CD14-positive monocyte (primary cell): ENCODE measurements around the gene ASTN2. TPM values are rescaled to one million over a fixed set of nuclear protein-coding genes. Genes with fewer than 3 reads are reported as not detected.

Source experiments
- DNase-seq, 3 donors: peaks; one replicate each; pipeline ENCODE4 v3.0.0-alpha.2; 2011 to 2022
- H2AFZ ChIP-seq: 2 replicates; pipeline ENCODE4 v1.6.0; 2012; ENCODE audit warnings: mild to moderate bottlenecking, low read depth, low read length, inconsistent platforms; ENCODE audit not compliant: insufficient read depth, poor library complexity, severe bottlenecking
- H3K27ac ChIP-seq, 2 donors: 1 replicate in 1 of 2; 2 replicates in 1 of 2; pipeline ENCODE4 v1.5.1; 2012 to 2013; ENCODE audit warnings: low read length in 2 of 2, control low read depth in 1 of 2, inconsistent platforms in 1 of 2, low read depth in 1 of 2, mild to moderate bottlenecking in 1 of 2
- H3K27me3 ChIP-seq, 2 donors: one replicate each; pipeline versions ENCODE4 v1.6.0 to v1.6.1; 2011 to 2013; ENCODE audit warnings: low read length in 2 of 2; ENCODE audit not compliant: control insufficient read depth in 2 of 2, insufficient read depth in 2 of 2
- H3K36me3 ChIP-seq, 2 donors: replicated peaks in 1 of 2; 1 replicate in 1 of 2; 2 replicates in 1 of 2; pipeline versions ENCODE4 v1.5.1 to v1.6.1; 2012 to 2013; ENCODE audit warnings: low read length in 2 of 2, control low read depth in 1 of 2, inconsistent platforms in 1 of 2, mild to moderate bottlenecking in 1 of 2; ENCODE audit not compliant: insufficient read depth in 2 of 2, control insufficient read depth in 1 of 2
- H3K4me1 ChIP-seq, 2 donors: 1 replicate in 1 of 2; 2 replicates in 1 of 2; pipeline versions ENCODE4 v1.5.1 to v1.6.1; 2012 to 2013; ENCODE audit warnings: low read length in 2 of 2, control low read depth in 1 of 2, inconsistent platforms in 1 of 2, mild to moderate bottlenecking in 1 of 2, moderate library complexity in 1 of 2; ENCODE audit not compliant: insufficient read depth in 2 of 2, control insufficient read depth in 1 of 2
- H3K4me2 ChIP-seq: replicated peaks from 2 replicates; pipeline ENCODE3; 2012; ENCODE audit warnings: low read length, moderate library complexity, mild to moderate bottlenecking; ENCODE audit not compliant: poor library complexity, severe bottlenecking; ENCODE audit errors: extremely low read depth
- H3K4me3 ChIP-seq, 3 experiments: fragments of 200-600 bp in 1 of 3; sonication (generic) in 1 of 3; replicated peaks in 1 of 3; 1 replicate in 2 of 3; 2 replicates in 1 of 3; pipeline ENCODE4 v1.5.1; 2011 to 2013; ENCODE audit warnings: low read length in 3 of 3, mild to moderate bottlenecking in 3 of 3, control low read depth in 2 of 3, low read depth in 2 of 3, inconsistent platforms in 1 of 3, moderate library complexity in 1 of 3
- H3K79me2 ChIP-seq: 2 replicates; pipeline ENCODE4 v1.6.0; 2012; ENCODE audit warnings: mild to moderate bottlenecking, control low read depth, inconsistent platforms, low read length, moderate library complexity; ENCODE audit not compliant: insufficient read depth
- H3K9ac ChIP-seq: 2 replicates; pipeline ENCODE4 v1.6.0; 2017; ENCODE audit warnings: low read length, mild to moderate bottlenecking; ENCODE audit not compliant: insufficient read depth, poor library complexity, severe bottlenecking
- H3K9me3 ChIP-seq, 2 donors: replicated peaks in 1 of 2; 1 replicate in 1 of 2; 2 replicates in 1 of 2; pipeline versions ENCODE4 v1.5.1 to v1.6.1; 2012 to 2013; ENCODE audit warnings: low read length in 2 of 2, control low read depth in 1 of 2; ENCODE audit not compliant: control insufficient read depth in 1 of 2, insufficient read depth in 1 of 2
- H4K20me1 ChIP-seq: 2 replicates; pipeline ENCODE4 v1.6.0; 2012; ENCODE audit warnings: mild to moderate bottlenecking, low read length, control low read depth, moderate library complexity; ENCODE audit not compliant: insufficient read depth
- H3K27ac Mint-ChIP-seq, 7 donors: one replicate each; pipeline ENCODE4 v1.8.0; 2020; ENCODE audit warnings: mild to moderate bottlenecking in 7 of 7, mixed read lengths in 7 of 7, moderate library complexity in 6 of 7, inconsistent platforms in 2 of 7
- H3K27me3 Mint-ChIP-seq, 3 donors: one replicate each; pipeline ENCODE4 v1.8.0; 2021 to 2022; ENCODE audit warnings: low read depth in 3 of 3, mild to moderate bottlenecking in 3 of 3, mixed read lengths in 3 of 3, moderate library complexity in 3 of 3, inconsistent platforms in 1 of 3
- H3K36me3 Mint-ChIP-seq, 2 donors: one replicate each; pipeline ENCODE4 v1.8.0; 2020; ENCODE audit warnings: mixed read lengths in 2 of 2, inconsistent platforms in 1 of 2, mild to moderate bottlenecking in 1 of 2
- H3K4me1 Mint-ChIP-seq: one replicate; pipeline ENCODE4 v1.8.0; 2020; ENCODE audit warnings: mild to moderate bottlenecking, mixed read lengths
- H3K4me3 Mint-ChIP-seq, 2 donors: one replicate each; pipeline ENCODE4 v1.8.0; 2020; ENCODE audit warnings: mild to moderate bottlenecking in 2 of 2, mixed read lengths in 2 of 2, moderate library complexity in 1 of 2
- H3K9me3 Mint-ChIP-seq, 7 donors: one replicate each; pipeline ENCODE4 v1.8.0; 2020 to 2022; ENCODE audit warnings: mixed read lengths in 7 of 7, mild to moderate bottlenecking in 6 of 7, moderate library complexity in 6 of 7, inconsistent platforms in 2 of 7
- WGBS: methylation state at CpG from one replicate; pipeline ENCODE4 v1.1.5; 2013; ENCODE audit warnings: missing lambda C conversion rate; ENCODE audit not compliant: insufficient coverage; 5-methylcytosine and 5-hydroxymethylcytosine counted together
- intact Hi-C, 2 donors: fragments of 100-400 bp; cut with micrococcal nuclease; formaldehyde crosslinking; loops; one replicate each; pipeline versions ENCODE4 v1.15.0 to v1.15.1; 2023
- polyA plus RNA-seq, 3 donors: library from polyadenylated mRNA; depleted of rRNA in 1 of 3; unstranded in 2 of 3; stranded (reverse) in 1 of 3; fragments of 300-500 nt in 2 of 3; fragments of >200 nt in 1 of 3; fragmentation: Illumina TruSeq in 2 of 3; gene quantifications; 1 replicate in 2 of 3; 2 replicates in 1 of 3; pipeline ENCODE4 v1.2.3, GENCODE V29; 2012 to 2021
- TF ChIP-seq, protein P1 (sequence below): fragments of 200-600 bp; IDR thresholded peaks from one replicate; pipeline ENCODE4 v1.8.0; 2022; ENCODE audit warnings: antibody characterized with exemption, mild to moderate bottlenecking

Gene ASTN2
- polyA plus RNA-seq, 3 donors = not detected

DNA sequence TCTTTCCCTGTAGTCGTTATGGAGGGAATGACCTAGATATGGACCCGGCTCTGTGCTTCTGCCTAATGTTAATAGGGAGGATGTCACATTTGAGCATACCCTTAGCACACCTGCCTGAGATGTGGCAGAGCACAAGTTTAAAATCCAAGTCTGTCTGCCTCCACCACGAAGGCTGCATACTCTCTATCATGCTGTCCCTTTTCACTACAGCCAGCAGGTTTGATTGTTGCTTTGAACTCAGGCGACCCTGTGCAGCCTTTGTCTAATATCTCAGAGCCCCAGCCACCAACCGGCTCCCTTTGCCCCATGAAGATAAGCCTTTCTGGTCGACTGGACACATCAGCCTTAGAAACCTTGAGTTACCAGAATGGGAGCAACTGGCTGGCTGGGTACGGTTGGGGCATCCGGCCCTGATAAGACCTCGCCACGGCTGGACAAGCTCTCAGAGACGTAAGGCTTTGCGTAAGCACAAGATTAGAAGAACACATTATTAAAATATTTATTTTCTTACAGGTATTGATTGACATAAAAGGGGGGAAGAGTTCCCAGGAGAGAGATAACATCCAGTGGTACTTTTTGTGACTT lies 949.8 kb downstream of the ASTN2 start:
- Histone ChIP-seq H3K79me2 (no peaks in the 10 kb centered on the region), H4K20me1 (no peaks in the 10 kb centered on the region), H3K4me1 (no peaks in the 10 kb centered on the region), H3K27me3 (no peaks in the 10 kb centered on the region), H3K4me3 (no peak overlapping the region), H3K36me3 (no peaks in the 10 kb centered on the region), H2AFZ (no peak overlapping the region), H3K9ac (no peak overlapping the region), H3K9me3 (no peaks in the 10 kb centered on the region), H3K27ac (no peak overlapping the region), H3K4me2 (no peak overlapping the region)
- intact Hi-C loops = no loop called here
- no peaks in the 10 kb centered on the region for H3K36me3 Mint-ChIP-seq
- H3K9me3 Mint-ChIP-seq = peaks cover 0 to 2% (median 0%) of the 10 kb centered on the region in 7 donors
- WGBS = 88% methylated on average over 4 of the region's 12 CpGs
- no peak overlapping the region for H3K27ac Mint-ChIP-seq
- no peaks in the 10 kb centered on the region for H3K4me1 Mint-ChIP-seq
- DNase-seq = no peak
- no peak overlapping the region for H3K4me3 Mint-ChIP-seq
- H3K27me3 Mint-ChIP-seq = peaks cover 0 to 4% (median 3%) of the 10 kb centered on the region in 3 donors
- TF ChIP-seq, protein P1, sequence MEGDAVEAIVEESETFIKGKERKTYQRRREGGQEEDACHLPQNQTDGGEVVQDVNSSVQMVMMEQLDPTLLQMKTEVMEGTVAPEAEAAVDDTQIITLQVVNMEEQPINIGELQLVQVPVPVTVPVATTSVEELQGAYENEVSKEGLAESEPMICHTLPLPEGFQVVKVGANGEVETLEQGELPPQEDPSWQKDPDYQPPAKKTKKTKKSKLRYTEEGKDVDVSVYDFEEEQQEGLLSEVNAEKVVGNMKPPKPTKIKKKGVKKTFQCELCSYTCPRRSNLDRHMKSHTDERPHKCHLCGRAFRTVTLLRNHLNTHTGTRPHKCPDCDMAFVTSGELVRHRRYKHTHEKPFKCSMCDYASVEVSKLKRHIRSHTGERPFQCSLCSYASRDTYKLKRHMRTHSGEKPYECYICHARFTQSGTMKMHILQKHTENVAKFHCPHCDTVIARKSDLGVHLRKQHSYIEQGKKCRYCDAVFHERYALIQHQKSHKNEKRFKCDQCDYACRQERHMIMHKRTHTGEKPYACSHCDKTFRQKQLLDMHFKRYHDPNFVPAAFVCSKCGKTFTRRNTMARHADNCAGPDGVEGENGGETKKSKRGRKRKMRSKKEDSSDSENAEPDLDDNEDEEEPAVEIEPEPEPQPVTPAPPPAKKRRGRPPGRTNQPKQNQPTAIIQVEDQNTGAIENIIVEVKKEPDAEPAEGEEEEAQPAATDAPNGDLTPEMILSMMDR = no peak

DNA sequence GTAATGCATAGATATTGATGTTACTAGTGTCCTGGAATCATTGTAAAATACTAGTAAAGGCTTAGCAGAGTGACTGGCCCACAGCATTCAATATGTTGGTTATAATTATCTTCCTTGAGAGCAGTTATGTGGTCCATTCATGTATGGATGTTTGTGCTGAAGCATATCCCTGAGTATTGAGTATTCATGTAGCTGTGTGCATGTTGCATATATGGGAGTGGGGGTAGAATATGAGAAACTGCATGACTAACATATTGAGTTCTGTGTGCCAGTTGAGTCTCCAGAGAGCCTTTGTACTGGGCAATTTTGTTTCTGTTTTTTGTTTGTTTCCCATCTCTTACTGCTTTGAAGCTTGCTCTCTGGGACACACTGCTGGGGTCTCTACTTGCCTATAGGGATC lies 950.4 kb downstream of the ASTN2 start:
- no peaks in the 10 kb centered on the region for H3K9me3 ChIP-seq
- Mint-ChIP-seq H3K4me3 (no peak overlapping the region), H3K27me3 (peaks cover 0 to 4% (median 3%) of the 10 kb centered on the region in 3 donors), H3K4me1 (no peaks in the 10 kb centered on the region), H3K36me3 (no peaks in the 10 kb centered on the region), H3K9me3 (peaks cover 0 to 2% (median 0%) of the 10 kb centered on the region in 7 donors), H3K27ac (peak overlapping the region in 1 of 7 donors; percentile 22)
- no peak for DNase-seq
- H3K79me2 ChIP-seq = no peaks in the 10 kb centered on the region
- H4K20me1 ChIP-seq = no peaks in the 10 kb centered on the region
- no peak overlapping the region for H3K4me3 ChIP-seq
- no peak overlapping the region for H2AFZ ChIP-seq
- H3K27ac ChIP-seq = no peak overlapping the region
- H3K9ac ChIP-seq = no peak overlapping the region
- TF ChIP-seq, protein P1 = no peak
- intact Hi-C loops = no loop called here
- no peaks in the 10 kb centered on the region for H3K36me3 ChIP-seq
- no peaks in the 10 kb centered on the region for H3K4me1 ChIP-seq
- no peaks in the 10 kb centered on the region for H3K27me3 ChIP-seq
- no peak overlapping the region for H3K4me2 ChIP-seq
